Fibroblast of the aortic adventitia (primary cell): ENCODE results near the gene DDX18. TPM values are rescaled to one million over a fixed set of nuclear protein-coding genes. Genes with fewer than 3 reads are reported as not detected.
"Not testable (repeated sequence)": the region's sequence is repeated elsewhere in the genome, so short reads cannot be mapped to it uniquely, and the experiment has no call there.

ENCODE experiments used
- DNase-seq: peaks from one replicate; pipeline ENCODE4 v3.0.0-alpha.2; 2010; ENCODE audit warnings: low read depth
- H3K4me3 ChIP-seq: 2 replicates; pipeline ENCODE4 v1.5.1; 2011; ENCODE audit warnings: low read depth, mild to moderate bottlenecking, control low read depth, low read length, moderate library complexity
- CTCF ChIP-seq: IDR thresholded peaks from 2 replicates; pipeline ENCODE4 v1.5.1; 2011; ENCODE audit warnings: mild to moderate bottlenecking, low read length, control low read depth, inconsistent platforms; ENCODE audit not compliant: insufficient read depth
- total RNA-seq: library from RNA; depleted of rRNA; stranded (reverse); fragments of >200 nt; gene quantifications from 2 replicates; pipeline ENCODE4 v1.2.3, GENCODE V29; 2012; ENCODE audit warnings: low replicate concordance

The DDX18 gene
- total RNA-seq, 1 donor: 48.3 TPM

DNA sequence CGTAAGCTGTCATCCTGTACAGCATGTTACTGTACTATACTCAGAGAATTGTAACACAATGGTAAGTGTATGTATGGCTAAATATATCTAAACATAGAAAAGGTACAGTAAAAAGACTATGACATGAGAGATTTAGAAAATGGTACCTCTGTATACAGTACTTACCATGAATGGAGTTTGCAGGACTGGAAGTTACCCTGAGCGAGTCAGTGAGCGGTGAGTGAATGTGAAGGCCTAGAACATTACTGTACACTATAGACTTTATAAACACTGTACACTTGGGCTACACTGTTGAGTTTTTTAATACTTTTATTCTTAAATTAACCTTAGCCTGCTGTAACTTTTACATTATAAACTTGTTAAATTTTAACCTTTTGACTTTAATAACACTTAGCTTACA is 1.5 kb downstream of the DDX18 start:
- TF ChIP-seq CTCF: no peak
- peak overlapping the region; percentile 99 for H3K4me3 ChIP-seq
- peak; percentile 5 for DNase-seq

GRCh38 chr2:117818921-117819320 is 4.4 kb downstream of the DDX18 start:
- DNase-seq: no peak
- TF ChIP-seq CTCF: no peak
- no peak overlapping the region for H3K4me3 ChIP-seq

DNA sequence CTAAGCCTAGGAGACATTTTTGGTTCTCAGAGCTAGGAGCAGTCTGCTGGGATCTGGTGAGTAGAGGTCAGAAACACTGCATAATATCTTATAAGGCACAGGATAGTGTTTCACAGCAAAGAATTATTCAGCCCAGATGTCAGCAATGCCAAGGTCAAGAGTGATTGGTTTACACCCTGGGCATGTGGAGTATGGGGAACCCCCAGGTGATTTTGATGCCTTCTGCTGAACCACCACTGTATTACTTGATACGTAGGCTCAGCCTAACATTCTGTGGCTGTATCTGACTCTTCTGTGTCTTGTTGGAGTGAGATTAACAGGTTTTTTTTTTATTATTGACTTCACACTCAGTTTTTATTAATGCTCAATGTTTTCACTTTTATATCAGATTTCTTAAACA is 6.0 kb downstream of the DDX18 start:
- TF ChIP-seq CTCF: no peak
- no peak for DNase-seq
- H3K4me3 ChIP-seq: no peak overlapping the region

DNA sequence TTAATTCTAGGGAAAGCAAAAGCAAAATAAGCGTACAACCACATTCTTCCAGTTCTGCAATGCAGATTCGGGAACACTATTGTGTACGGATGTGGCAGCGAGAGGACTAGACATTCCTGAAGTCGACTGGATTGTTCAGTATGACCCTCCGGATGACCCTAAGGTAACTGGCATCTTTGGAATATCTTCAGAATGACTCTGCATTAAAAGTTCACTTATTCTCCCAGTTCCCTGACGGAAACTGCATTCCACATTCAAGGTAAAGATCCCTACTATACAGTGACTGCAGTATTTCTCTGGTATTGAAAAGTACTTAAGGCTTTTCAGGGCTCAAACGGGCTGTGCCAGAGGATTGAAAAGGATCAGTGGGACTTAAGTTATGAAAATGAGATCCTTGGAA is 10.9 kb downstream of the DDX18 start:
- DNase-seq: no peak
- no peak for TF ChIP-seq CTCF
- H3K4me3 ChIP-seq: no peak overlapping the region

DNA sequence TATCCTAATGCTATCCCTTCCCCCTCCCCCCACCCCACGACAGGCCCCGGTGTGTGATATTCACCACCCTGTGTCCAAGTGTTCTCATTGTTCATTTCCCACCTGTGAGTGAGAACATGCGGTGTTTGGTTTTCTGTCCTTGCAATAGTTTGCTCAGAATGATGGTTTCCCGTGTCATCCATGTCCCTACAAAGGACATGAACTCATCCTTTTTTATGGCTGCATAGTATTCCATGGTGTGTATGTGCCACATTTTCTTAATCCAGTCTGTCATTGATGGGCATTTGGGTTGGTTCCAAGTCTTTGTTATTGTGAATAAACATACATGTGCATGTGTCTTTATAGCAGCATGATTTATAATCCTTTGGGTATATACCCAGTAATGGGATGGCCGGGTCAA is 13.0 kb downstream of the DDX18 start:
- DNase-seq, H3K4me3 ChIP-seq: not testable (repeated sequence)

GRCh38 chr2:117828870-117829269 is 14.4 kb downstream of the DDX18 start:
- H3K4me3 ChIP-seq: no peak overlapping the region
- DNase-seq: no peak
- no peak for TF ChIP-seq CTCF

DNA sequence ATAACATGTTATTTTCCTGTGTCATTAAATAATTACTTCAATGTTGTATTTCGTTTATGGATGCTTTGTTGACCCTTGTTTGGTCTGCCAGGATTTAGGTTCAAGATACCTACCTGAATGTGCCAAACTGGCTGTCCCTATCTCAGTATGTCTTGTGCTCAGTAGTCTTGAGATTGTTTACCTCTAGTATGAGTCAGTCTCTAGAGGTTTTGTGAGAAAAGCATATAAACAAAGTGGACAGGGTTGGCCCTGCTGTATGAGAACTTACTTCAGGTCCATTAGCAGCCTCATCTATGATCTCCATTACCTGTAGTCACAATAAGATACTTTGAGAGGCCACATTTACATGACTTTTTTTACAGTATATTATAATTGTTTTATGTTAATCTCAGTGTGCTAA is 17.8 kb downstream of the DDX18 start:
- DNase-seq: no peak
- no peak for TF ChIP-seq CTCF

More for the DNA sequence above, 17.8 kb downstream of the DDX18 start:
- no peak overlapping the region for H3K4me3 ChIP-seq
